Head of caudate nucleus (tissue), 42 donors: ENCODE results near the gene CARD11.
A peak's percentile ranks its signal among the peaks of the same experiment; 100 is the strongest.

ENCODE experiments used
- DNase-seq, 42 donors: peaks; one replicate each; pipeline versions ENCODE4 v3.0.0 to v3.0.0-alpha.2; 2020 to 2021; ENCODE audit warnings: mixed read lengths in 7 of 42
- intact Hi-C: fragments of 100-400 bp; cut with DNase I; formaldehyde crosslinking; loops from one replicate; pipeline ENCODE4 v1.15.0; 2022

Gene CARD11

DNA sequence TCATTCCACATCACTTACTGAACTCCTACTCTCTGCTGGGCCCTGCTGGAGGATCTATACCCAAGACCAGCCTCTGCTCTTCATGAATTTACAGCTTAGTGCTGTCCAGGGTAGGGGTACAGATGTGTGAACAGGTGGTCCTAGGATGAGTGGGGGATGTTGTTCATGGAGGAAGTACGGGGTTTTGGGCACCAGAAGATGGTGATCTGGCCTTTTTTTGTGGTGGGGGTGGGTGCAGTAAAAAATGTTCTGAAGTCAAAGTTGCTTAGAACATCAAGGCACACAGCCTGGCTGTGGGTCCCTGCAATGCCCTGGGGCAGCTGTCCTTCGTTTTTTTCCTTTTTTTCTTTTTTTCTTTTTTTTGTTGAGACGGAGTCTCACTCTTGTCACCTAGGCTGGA, 165.4 kb downstream of the CARD11 start:
- no peak for DNase-seq
- intact Hi-C loops: no loop called here

DNA sequence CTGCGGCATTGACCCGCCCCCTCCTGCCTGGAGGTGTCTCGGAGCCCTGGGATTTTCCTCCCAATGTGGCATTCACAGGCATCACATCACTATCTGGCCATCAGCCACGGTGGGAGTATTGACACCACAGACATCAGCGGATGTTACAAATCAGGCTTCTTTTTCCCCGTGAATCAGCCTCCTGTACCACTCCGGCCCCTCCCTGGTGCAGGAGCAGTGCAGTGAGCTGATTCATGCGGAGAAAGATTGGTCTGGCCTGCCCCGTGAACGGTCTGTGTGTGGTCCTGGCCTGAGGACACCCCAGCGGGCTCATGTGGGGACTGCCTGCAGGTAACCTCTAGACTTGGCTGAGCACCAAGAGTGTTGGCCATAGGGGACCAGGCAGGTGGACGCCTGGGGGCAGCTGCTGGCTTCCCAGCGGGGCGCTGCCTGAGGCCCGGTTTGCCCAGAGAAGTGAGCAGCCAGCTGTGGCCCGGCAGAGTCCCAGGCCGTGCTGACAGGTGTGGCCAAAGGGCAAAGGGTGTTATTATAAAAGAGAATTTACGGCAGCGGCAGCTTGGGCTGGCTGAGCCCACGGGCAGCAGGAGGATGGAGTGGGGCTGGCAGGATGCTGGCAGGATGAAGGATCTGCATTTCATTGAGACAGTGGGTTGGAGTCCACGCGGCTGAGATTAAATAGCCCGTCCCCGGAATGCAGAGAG, 167.5 kb downstream of the CARD11 start:
- no peak for DNase-seq
- intact Hi-C loops: no loop called here

DNA sequence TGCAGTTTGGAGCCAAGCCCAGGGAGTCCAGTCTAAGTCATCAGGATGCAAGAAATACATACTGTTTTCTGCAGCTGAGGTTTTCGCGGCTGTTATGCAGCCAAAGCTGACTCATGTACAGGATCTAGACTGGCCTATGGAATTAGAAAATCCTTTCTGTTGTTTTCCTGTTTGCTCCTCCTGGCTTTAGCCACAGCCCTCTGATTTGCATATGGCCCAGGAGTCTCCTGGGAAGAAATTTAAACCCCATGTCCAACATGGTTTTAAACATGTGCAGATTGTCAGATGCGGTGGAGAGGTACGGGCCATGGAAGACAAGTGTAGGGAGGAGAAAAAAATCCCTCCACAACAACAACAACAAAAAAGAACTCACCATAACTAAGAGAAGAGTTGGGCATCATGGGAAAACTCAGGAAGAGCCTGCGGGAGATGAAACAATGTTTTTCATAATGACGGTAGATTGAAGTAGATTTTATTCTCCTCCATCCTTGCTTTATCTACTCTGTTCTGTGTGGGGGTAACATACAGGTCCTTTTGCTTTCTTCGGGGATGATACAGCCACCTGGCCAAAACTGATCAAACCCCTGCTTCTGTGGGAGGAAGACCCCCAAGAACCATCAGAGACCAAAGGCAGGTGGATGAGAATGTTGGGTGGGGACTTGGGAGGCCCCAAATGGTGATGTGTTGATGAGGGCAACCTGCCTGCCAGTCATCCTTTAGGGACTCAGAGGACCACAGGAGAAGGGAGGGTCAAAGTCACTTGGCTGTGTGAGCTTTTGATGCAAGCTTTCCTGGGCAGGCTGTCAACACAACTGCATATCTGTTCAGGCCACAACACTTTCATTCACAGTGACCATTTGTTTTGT, 169.7 kb downstream of the CARD11 start:
- no peak for DNase-seq

DNA sequence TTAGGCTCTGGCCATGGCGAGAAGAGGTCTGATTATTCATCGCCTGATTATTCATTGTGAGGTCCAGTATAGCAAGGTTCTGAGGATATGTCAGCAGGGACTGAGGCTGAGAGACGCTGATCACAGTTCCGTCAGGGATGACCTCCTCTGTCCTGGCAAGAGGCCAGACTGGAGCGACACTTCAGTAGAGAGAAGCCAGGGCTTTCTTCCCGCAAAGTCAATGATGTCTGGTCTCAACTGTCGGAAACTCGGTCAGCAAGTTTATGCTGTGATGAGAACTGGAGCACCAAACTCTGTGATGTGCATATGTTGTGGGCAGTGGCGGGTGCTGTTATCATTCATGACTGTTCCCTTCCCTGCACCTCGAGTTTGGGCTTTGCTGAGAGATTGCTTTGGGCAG, 170.5 kb downstream of the CARD11 start:
- DNase-seq: no peak
- intact Hi-C loops: no loop called here

More for the DNA sequence above, 169.7 kb downstream of the CARD11 start:
- intact Hi-C loops: no loop called here

DNA sequence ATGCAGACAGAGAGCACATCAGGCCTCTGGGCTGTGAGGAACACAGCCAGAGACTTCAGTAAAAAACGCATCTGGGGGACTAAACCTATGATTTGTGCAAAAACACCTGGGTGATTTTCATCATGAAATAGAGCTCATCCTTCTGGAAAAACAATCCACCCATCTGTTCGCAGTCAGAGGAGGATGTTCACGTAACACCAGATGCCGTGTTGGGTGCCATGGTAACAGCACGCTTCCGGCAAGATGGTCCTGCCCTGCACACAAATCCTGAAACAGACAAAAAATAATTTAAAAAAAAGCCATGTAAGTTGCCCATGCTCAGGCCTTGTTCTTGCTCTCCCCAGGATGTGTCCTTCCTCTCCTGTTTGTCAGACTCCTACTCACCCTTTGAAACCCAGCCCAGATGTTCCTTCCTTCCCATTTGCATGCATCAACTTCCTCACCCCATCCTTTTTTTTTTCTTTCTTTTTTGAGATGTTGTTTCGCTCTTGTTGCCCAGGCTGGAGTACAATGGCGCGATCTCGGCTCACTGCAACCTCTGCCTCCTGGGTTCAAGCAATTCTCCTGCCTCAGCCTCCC, 171.3 kb downstream of the CARD11 start:
- no peak for DNase-seq
- intact Hi-C loops: no loop called here

DNA sequence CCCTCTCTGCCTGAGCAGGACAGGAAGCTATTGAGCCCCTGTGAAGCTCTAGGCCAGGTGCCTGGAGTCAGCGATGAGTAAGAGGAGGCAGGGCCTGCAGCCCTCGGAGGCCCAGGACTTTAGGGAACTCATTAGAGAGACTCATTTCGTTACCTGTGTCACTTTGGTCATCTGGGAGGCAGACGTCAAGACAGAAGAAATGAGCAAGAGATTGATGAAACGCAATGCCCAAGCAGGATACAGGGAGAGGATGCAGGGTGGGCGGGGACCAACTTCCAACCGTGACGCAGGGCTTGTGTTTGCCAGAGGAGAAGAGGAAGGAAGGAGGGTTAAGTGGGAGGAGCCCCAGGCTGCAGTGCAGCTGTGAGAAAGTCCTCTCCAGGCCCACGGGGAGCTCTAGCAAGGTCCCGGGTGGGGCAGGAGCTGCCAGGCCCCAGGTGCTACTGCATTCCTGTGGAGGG, 173.2 kb downstream of the CARD11 start:
- DNase-seq: peak in 22 of 42 donors; percentile 8 to 59 (median 34)
- intact Hi-C loops: no loop called here

DNA sequence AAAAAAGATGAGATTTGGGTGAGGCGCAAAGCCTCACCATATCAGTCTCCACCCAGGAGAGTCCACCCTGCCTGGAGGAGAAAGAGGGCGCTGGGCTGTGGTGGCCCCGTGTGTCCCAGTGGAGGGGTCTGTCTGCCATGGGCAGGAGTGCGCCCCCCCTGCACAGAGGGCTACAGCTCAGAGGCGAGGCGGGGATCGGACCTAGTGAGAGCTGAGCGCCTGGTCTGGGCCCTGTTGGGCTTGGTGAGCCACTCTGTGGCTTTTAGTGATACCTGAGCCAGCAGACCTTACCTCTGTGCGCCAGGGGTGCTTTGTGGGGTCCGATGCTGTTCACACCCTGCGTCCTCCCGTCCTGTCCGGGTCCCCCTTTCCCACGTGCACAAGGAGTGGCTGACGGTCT, 173.7 kb downstream of the CARD11 start:
- intact Hi-C loops: no loop called here
- no peak for DNase-seq

DNA sequence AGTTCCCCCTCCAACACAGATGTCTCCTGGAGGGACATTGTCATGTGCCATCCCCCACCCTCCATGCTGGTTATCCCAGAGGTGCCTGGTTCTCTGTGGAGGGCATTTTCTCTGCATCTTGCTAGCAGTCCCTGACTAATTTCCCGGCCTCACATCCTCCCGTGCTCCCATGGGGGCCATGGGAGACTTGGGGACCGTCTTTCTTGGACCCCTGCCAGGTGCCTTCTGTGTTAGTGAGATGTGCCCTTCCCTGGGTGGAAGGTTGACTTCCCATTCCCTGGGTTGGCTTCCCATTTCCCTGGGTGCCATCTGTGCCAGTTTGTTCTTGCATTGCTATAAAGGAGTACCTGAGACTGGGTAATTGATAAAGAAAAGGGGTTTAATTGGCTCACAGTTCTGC, 177.1 kb downstream of the CARD11 start:
- intact Hi-C loops: no loop called here
- no peak for DNase-seq

DNA sequence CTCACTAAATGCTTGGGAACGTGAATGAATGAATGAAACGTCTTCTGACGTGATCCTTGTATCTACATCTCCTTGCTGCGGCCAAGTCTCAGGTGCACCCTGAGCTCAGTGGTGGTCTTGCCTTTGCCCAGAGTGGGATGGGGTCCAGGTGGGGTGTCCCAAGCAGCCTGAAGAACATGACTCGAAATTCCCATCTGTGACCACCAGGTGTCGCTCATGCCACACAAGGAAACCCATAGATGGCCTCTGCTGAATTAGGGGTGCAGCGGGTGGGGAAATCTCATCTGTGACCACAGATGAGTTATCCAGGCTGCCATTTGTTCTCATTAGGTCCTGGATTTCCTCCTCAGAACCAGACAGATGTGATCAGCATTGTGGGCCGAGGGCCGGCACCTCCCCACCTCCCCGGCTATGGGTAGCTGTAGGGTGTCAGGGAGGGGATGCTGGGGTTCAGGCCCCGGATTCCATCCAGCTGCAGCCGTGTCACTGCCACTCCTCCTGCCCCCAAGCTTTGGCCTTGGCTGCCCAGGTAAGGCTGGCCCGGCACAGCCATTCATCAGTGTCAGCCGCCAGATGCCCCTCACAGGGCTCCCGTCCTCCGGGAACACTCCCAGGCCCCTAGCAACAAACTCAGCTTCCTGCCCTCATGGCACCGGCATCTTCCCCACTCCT, 178.5 kb downstream of the CARD11 start:
- peak in 41 of 42 donors; percentile 52 to 90 (median 74) for DNase-seq
- intact Hi-C loops: no loop called here

DNA sequence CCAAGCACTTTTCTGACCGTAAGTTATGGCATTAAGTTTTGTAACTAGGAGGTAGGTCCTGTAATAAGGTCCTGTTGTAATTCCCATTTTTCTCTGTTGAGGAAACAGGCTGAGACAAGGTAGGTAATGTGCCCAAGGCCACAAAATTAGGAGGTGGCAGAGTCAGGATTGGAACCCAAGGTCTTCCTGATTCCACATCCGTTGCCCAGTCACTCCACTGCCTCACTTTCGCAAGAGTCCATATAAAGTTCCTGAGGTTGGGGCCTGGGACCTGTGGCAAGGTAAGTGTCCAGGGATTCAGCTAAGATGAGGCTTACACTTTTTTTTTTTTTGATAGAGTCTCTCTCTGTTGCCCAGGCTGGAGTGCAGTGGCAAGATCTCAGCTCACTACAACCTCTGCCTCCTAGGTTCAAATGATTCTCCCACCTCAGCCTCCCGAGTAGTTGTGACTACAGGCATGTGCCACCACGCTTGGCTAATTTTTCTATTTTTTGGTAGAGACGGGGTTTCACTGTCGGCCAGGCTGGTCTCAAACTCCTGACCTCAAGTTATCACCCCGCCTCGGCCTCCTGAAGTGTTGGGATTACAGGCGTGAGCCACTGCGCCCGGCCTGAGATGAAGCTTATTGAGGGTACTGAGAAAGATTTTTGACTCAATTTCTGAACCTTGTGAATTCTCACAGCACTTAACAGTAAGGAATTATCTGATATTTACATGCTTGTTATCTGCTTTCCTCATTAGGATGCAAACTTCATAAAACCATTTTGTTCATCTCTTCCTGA, 179.3 kb downstream of the CARD11 start:
- DNase-seq: no peak
- intact Hi-C loops: no loop called here

DNA sequence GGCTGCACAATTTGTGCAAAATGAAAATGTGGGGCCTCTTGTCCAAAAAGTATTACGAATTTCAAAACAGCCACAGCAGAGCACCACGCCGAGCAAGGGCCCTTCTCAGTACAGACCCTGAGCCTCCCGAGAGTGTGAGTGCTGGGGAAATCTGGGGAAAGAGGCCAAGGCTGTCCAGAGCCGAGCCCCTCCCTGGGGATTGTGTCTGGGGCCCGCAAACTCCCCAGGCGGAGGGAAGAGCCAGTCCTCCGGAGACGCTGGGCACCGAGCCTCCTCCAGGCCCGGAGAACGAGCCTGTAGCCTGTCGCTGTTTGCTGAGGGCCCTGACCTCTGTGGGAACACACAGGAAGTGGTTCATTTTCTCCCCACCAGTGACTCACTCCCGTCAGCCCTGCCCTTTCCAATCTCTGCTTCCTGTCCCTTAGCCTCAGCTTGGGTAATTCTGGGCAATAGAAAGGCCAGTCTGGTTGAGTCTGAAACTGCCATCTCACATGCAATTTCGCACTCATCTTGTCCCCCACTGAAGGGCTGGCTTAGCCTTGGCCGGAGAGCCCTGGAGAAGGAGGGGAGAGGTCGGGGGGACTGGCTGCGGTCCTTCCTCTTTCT, 180.1 kb downstream of the CARD11 start:
- DNase-seq: peak in 19 of 42 donors; percentile 14 to 78 (median 43)
- intact Hi-C loops: loop anchor here (2.0 kb wide), 1 partner anchor 19 kb away; the partner anchor contains the start of gene GNA12

DNA sequence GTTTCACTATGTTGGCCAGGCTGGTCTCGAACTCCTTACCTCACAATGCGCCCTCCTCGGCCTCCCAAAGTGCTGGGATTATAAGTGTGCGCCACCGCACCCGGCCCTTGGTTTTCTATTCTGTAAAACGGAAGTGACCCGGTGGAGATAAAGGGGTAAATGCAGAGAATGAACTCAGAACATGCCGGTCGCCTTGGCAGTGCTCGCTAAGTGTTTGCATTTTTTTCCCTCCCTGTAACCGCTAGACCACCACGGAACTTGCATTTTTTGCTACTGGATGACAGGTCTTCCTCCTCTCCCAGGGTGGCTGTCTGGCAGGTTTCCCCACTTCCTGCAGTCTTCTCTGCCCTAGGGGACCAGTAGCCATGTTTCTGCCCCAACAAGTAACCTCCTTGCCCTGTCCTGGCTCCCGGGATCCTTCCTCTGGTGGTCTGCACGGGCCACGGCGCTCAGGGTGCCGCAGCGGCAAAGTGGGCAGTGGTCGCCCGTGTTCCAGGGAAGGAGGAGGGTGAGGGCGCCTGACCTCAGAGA, 180.8 kb downstream of the CARD11 start:
- intact Hi-C loops: loop anchor here (2.0 kb wide), 1 partner anchor 18 kb away; the partner anchor contains the start of gene GNA12
- no peak for DNase-seq

DNA sequence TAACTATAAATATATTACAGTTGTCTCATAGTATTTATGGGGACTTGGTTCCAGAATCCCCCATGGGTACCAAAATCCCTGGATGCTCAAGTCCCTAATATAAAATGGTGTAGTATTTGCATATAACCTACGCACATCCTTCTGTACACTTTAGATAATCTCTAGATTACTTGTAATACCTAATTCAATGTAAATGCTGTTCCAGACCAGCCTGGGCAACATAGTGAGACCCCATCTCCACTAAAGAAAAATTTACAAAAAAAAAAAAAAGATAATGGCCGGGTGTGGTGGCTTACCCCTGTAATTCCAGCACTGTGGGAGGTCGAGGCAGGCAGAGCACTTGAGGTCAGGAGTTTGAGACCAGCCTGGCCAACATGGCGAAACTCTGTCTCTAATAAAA, 182.2 kb downstream of the CARD11 start:
- no peak for DNase-seq
- intact Hi-C loops: no loop called here

DNA sequence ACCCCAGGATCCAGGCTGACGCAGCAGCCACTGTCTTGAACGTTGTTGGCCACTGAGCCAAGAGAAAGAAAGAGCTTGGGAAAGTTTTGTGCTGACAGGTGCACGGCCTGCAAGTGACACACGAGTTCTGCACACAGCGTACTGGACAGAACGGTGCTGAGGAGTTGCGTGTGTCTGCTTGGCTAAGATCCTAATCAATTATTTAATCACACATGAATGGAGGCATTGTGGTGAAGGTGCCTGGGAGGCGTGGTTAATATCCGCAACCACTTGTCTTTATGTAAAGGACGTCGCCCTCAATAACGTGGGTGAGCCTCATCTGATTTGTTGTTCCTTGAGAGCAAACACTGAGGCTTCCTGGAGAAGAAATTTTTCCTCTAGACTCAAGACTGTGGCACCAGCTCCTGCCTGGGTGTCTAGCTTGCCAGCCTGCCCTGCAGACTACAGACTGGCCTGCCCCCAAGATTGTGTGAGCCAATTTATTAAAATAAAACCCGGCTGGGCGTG, 183.0 kb downstream of the CARD11 start:
- DNase-seq: no peak
- intact Hi-C loops: no loop called here

DNA sequence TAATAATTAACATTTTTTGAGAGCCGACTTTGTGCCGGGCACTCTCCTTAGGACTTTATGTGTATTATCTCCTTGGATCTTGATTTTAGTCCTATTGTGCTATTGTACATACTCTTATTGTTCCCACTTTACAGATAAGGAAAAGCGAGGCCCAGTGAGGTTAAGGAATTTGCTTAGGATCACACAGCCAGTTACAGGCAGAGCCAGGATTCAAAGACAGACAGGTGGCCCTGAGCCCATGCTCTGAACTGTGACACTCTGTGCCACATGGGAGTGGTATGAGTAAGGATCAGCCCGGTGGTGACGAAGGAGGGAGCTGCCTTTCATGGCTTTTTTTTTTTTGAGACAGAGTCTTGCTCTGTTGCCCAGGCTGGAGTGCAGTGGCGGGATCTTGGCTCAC, 183.7 kb downstream of the CARD11 start:
- no peak for DNase-seq
- intact Hi-C loops: no loop called here

DNA sequence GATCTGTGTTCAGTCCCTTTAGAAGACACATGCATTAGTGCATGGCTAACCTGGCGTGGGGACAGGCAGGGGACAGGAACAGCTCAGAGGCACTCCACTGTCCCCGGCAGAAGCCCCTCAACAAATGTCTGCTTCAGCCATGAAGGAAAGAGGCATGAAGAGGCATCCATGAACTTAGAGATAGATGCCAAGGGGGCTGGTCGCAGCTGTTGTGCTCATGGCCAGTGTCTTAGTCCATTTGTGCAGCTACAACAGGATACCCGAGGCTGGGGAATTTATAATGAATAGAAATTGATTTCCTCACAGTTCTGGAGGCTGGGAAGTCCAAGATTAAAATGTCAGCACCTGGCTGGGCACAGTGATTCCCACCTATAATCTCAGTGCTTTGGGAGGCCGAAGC, 185.0 kb downstream of the CARD11 start:
- DNase-seq: no peak
- intact Hi-C loops: no loop called here

DNA sequence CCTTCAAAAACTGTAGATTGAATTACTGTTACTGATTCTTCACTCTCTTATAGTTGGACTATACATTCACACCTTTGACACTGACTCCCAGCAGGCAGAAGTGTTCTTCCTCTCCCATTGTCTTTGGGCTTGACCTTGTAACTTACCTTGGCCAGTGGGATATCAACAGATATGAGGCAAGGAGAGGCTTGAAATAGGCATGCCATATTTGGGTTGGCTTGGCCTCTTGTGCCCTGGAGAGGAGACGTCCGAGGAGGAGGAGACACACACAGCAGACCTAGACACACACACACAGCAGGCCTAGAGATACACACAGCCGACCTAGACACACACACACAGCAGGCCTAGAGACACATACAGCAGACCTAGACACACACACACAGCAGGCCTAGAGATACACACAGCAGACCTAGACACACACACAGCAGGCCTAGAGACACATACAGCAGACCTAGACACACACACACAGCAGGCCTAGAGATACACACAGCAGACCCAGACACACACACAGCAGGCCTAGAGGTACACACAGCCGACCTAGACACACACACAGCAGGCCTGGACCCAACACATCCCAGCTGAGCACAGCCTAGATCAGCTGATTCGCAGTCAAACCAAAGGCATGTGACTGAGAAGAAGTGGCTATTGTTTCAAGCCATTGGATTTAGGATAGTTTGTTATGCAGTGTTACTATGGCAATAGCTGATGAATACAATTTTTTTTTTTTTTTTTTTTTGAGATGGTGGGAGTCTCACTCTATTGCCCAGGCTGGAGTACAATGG, 187.1 kb downstream of the CARD11 start:
- intact Hi-C loops: no loop called here

More for the DNA sequence above, 187.1 kb downstream of the CARD11 start:
- no peak for DNase-seq
